GM04504 (cell line): ENCODE measurements around the gene GTF2A1.
"Not testable (repeated sequence)": the region's sequence is repeated elsewhere in the genome, so short reads cannot be mapped to it uniquely, and the experiment has no call there.

Source experiments
- DNase-seq: peaks from one replicate; pipeline ENCODE4 v3.0.0-alpha.2; 2012; ENCODE audit warnings: low read depth

The GTF2A1 gene

DNA sequence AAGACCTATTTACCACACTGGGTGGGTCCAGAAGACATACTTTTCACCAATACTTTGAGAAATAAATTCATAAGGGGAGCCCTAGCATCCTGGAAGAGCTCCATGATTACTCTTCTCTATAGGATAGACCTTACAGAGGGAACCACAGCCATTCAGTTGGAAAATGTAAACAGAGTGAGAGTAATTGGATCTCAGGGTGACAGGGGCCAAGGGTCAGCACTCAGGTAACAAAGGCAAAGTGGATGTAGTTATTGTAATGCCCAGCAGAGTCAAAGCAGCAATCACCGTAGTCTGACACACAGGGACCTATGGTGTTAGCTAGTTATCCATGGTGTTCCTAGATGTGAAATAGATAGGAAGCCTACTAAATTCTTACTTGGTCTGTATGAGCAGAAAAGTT is 10.8 kb upstream of the GTF2A1 start:
- DNase-seq = no peak

DNA sequence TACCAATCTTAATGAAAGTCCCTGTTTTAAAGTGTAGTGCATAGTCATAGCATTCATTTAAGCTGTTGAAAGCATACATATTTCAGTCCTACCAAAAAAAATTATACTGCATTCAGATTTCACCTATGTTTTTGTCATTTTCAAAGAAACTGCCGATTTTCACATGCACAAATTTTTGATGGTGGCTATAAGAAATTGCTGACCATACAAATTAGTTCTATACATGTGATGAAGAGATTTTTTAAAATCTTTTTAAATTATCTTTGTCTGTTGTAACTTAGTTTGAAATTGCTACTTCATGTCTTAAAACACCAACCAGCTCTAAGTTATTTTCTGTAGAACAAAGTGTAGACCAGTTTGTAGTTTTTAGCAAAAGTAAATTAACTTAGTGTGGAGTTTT is 3.5 kb upstream of the GTF2A1 start:
- DNase-seq = no peak

DNA sequence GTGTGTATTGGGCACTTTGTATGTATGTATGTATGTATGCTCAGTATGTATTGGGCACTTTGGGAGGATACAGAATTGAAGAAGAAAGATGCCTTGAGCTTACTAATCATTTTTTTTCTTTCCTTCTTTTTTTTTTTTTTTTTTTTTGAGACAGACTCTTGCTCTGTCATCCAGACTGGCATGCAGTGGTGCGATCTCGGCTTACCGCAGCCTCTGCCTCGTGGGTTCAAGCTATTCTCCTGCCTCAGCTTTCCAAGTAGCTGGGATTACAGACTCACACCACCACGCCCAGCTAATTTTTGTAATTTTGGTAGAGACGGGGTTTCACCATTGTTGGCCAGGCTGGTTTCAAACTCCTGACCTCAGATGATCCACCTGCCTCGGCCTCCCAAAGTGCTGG is 3.0 kb upstream of the GTF2A1 start:
- not testable (repeated sequence) for DNase-seq

DNA sequence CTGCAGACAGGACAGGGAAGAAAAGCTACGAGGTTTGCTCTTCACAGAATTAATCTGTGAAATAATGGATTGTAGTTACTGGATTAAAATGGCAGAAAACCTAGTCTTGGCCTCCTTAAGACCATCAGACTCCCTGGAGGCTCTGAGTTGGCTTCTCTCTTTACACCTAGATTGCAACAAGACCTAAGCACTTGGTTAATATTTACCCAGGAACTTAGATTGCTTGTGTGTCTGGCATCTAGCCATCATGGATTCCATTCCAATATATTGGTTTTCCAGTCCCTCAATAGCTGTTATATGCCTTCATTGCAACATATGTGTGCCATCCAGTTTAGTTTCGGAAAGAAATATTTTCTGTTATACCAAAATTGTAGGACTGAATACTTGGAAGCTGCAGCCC is 1.9 kb upstream of the GTF2A1 start:
- no peak for DNase-seq

DNA sequence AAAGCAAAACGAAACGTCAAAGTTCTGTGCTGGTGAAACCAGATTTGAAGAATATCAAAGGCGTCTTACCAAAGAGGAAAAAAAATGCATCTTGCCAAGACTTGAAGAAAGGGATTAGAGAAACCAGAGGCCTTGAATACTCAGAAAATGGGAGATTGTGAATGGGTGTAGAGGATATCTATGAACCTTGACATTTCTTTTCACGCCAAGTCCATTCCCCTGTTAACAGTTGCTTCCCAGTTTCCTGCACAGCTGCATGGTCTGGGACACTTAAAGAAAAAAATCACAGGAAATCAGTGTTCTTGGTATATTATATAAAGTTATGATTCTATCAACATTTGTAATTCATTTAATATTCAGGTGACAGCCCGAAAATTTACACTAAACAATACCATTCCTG is 1.4 kb upstream of the GTF2A1 start:
- no peak for DNase-seq

DNA sequence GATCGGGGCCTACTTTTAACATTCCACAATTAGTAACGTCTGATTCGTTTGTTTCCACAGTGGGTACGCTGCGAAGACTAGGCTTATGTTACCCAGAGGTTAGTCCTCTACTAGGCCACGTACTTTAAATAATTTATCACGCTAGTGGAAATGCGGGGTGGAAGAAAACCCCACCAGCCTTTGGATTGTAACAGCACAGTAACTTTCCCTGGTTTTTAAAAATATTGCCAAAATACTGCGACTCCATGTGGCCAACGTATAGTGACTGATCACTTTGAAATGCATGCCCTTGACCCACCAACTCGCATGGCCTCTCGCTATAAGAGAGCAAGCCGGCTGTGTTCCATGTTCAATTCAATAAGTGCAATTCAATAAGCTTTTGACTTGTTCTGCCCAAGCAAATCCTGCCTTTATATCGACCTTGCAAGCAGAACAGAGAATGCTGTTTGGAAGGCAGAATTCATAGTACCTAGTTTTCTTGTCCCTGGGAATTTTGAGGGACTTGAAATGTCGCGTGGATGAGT is 882 bp upstream of the GTF2A1 start:
- DNase-seq = no peak

DNA sequence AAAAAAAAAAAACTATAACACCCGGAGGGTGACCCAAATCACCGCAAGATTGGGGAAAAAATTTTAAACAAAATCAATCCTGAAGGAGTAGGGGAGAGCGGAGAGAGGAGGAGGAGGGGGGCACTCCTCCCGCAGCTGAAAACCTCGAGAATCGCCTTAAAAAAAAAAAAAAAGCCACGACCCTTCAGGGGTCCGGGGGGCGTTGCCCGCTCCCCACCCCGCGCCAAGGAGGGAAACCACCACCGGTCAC is 254 bp downstream of the GTF2A1 start:
- DNase-seq = no peak

DNA sequence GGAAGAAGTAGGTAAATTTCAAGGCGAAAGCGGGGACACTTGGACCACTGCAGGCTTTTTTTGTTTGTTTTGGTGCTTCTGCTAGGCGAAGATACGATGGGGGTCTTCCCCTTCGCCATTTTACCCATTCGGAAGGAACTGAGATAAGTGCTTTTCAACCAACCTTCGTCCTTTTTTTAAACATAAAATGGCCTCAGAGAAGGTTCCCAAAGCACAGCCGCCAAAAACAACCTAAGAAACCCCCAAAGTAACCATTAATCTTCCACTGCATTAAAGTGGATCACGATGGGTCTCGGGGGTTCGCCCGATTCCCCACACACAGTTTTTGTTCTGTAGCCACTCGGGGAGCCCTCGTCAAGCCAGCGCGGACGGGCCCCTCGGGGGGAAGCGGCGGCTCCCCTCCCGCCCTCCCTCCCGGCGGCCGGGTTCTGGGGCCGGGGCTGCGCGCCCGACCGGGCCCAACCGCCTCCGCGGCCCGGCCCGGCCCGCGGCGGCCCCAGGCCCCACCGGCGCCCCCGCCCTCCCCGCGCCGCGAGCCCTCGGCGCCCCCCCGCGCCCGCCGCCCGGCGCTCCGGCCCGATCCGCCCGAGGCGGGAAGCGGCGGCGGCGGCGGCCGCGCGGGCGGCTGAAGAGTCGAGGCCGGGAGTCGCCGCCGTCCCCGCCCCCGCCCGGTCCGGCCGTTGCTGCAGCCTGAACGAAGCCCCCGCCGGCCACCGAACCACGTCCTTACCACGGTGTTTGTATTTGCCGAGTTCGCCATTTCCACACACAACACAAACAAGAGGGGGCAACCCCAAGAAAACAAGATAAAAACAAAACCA is 790 bp downstream of the GTF2A1 start:
- DNase-seq = no peak

DNA sequence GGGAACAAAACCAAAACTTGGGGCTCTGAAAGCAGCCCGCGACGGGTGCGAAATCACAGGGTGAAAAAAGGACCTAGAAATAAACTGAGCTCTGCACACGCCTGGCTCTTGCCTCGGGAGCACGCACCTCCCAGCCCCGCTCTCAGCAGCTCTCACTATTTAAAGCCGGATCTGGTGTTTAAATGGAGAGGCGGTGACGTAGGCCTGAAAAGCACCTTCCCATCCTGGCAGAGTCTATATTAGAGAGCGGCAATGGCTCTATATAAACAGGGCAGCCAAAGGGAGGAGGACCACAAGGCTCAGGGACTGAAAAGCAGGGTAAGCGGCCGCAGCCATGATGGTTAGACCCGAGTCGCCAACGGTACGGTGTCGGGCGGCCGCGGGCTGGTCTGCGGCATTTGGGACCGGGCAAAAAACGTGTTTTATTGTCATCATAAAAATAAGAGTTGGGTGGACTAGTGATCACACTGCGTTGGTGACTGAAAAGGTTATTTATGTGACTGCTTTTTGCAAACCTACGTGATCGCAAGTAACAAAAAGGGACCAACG is 1.5 kb downstream of the GTF2A1 start:
- DNase-seq = peak; percentile 96

DNA sequence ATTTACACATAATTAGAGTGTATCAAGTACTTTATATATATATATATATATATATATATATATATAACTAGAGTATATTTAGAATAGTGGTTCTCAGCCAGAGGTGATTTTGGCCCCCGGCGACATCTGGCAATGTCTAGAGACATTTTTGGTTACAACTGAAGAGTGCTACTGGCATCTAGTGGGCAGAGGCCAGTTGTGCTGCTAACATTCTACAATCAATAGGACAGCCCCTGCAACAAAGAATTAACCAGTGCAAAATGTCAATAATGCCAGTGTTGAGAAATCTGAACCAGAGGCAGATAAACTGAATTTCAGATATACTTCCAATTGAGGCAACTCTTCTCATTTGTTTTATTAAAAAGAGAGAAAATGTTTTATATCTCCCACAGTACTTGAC is 8.9 kb downstream of the GTF2A1 start:
- DNase-seq = no peak

DNA sequence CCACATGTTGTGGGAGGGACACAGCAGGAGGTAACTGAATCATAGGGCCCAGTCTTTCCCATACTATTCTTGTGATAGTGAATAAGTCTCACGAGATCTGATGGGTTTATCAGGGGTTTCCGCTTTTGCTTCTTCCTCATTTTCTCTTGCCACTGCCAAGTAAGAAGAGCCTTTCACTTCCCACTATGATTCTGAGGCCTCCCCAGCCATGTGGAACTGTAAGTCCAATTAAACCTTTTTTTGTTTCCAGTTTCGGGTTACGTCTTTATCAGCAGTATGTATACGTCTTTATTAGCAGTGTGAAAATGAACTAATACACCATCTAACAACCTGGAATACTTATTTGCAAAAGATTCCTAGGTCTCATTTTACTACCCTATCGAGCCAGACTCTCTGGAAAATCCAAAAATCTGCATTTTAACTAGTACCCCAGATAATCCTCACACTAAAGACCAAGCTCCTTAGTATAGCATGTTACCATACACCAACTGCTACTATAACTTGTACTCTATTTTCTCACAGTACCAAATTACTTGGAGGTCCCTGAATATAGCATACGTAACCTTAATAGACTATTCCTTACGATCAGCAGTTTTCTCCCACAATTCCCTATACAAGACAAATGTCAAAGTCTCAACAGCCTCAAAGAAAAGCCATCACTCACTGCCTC is 11.5 kb downstream of the GTF2A1 start:
- no peak for DNase-seq

DNA sequence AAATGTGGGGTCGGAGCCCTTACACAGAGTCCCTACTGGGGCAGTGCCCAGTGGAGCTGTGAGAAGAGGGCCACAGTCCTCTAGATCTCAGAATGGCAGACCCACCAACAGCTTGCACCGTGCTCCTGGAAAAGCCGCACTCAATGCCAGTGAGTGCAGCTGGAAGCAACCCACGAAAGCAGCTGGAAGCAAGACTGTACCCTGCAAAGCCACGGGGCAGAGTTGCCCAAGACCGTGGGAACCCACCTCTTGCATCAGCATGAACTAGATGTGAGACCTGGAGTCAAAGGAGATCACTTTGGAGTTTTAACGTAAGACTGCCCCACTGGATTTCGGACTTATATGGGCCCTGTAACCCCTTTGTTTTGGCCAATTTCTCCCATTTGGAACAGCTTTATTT is 12.3 kb downstream of the GTF2A1 start:
- DNase-seq = no peak

DNA sequence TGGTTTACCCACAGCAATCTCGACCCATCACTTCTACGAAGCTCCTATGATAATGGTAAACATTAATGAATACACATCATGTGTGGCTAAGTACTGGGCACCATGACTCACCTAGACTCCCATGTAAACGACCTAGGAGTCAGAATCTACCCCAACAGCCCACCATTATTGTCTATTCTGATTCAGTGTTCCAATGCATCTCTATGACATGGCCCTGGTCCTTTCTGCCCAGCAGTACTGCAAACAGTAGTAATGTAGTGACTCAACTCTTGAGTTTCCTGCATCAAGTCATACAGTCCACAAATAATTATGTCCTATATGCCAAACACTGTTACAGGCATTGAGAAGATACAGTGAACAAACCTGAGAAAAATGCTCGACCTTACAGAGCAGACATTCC is 14.6 kb downstream of the GTF2A1 start:
- no peak for DNase-seq

DNA sequence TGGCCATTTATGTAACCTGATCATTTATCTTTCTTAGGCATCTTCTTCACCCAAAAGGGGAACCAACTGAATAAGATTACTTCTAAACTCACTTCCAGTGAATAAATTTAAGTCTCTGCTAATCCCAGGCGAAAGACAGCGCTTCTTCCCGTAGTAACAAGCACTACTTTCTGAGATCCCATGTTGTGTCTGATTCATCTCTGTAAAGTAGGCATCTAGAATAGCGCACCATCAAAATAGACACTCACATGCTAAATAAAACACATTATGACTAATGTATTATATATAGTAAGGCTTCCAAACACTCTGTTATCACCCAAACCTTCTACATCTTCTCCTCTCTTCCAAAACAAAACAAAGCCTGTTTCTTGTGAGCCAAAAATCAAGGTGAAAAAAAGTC is 15.1 kb downstream of the GTF2A1 start:
- no peak for DNase-seq

DNA sequence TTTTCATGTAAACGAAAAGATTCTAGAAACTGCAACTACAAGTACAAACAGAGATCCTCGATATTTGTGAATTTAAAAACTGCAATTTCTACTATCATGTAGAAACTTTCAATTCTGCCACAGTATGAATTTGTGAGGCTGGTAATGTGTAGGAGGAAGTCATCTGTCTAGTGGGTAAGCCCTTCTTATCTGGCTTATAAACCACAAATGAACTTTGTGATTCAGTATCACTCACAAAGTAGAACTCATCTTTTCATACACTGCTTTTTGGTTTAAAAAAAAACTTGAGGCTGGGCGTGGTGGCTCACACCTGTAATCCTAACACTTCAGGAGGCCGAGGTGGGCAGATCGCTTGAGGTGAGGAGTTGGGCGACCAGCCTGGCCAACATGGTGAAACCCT is 20.7 kb downstream of the GTF2A1 start:
- no peak for DNase-seq

DNA sequence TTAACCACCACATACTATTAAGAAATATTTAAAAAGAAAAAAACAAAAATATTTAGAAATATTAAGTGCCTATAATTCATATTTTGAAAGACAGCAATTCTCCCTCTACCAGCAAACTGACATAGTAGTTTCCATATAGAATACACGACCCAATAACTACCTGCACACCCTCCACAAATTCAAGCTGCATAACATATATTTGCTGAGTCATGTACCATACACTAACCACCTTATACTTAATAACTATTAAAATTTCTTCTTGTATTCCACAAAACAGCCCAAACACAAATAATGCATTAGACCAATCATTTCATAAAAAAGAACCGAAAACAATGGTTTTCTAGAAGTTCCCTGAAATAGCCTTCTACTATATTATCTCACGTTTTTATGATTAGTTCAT is 21.7 kb downstream of the GTF2A1 start:
- DNase-seq = no peak

DNA sequence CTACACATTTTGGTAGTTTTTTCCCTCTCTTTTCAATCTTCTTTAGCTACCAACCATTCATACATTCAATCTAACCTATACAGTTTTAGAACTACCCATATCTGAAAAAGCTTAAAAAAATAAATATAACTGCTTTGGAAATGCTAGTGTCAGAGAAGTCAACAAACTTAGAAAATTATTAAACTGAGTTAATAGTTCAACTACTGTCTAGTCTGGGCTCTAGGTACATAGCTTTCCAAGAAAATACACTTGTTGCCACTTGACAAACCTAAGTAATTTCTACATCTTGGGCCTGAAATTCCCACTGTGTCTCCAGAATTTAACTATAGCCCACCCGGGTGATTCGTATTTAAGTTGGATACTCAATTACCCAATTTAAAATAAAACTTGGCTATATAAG is 22.1 kb downstream of the GTF2A1 start:
- DNase-seq = no peak

DNA sequence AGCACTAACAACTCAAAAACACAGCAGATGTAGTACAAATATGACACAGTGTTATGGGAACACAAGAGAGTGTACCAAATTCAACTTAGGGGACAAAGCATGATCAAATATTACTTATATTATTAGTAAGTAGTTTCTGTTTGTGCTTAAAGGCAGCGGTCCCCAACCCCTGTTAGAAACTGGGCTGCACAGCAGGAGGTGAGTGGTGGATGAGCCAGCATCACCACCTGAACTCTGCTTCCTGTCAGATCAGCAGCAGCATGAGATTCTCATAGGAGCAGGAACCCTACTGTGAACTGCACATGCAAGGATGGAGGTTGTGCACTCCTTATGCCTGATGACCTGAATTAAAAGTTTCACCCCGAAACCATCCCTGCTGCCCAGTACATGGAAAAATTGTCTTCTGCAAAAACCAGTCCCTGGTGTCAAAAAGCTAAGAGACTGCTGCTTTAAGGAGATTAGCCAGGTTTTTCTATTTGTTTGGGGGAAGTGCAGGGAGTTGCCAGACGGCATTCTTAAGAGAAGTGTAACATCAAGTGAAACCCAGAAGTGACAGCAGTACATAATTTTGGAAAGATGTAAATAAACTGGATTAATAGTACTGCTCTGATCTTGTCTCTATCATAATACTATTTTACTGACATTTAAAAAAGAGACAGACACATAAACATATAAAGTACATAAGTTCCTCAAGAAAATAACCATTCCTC is 26.7 kb downstream of the GTF2A1 start:
- DNase-seq = no peak

DNA sequence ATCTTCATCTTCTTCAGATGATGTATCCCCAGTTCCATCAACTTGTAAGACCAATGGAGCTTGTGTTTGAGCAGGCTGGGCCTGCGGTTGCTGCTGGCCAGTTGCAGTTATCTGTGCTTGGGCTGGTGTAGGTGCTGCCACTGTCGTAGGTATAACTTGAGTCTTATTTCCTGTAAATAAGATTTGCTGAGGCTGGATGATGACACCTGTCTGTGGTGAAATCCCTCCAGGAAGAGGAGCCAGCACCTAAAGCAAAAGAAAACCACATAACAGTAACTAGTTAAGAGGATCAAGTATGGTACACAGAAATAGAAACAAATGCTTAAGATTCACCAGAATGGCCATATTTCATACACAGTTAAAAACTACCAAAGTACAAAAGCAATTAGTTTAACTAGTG is 28.2 kb downstream of the GTF2A1 start:
- DNase-seq = no peak

DNA sequence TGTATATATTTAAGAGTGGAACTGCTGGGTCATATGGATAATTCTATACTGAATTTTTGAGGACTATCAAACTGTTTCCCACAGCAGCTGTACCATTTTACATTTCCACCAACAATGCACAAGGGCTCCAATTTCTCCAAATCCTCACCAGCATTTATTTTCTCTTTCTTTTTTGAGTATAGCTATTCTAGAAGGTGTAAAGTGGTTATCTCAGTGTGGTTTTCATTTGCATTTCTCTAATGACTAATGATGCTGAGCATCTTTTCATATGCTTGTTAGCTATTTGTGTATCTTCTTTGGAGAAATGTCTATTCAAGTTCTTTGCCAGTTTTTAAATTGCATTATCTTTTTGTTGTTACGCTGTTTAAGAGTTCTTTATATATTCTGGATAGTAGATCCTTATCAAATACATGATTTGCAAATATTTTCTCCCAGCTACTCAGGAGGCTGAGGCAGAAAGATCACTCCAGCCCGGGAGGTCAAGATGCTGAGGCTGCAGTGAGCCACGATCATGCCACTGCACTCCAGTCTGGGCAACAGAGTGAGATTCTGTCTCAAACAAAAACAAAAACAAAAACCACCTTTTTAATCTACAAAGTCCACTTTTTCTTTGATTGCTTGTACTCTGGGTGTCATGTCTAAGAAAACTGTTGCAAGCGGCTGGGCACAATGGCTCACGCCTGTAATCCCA is 32.8 kb downstream of the GTF2A1 start:
- DNase-seq = no peak

DNA sequence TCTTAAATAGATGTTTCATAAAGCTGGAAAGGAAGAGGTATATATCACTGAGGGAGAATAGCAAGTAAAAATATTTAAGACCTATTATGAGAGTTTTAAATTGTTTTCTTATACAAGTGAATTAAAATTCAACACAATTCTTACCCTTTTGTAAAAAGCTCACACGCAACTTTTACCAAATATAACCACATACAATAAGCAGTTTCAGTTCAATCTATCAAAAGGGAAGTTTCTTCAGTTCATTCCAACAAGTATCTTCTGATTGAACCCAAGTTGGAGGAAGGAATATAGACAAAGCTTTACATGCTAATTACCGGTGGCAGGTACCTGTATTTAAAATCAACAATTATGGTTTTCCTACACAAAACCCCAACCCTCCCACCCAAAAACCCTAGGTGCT is 41.1 kb downstream of the GTF2A1 start:
- no peak for DNase-seq

DNA sequence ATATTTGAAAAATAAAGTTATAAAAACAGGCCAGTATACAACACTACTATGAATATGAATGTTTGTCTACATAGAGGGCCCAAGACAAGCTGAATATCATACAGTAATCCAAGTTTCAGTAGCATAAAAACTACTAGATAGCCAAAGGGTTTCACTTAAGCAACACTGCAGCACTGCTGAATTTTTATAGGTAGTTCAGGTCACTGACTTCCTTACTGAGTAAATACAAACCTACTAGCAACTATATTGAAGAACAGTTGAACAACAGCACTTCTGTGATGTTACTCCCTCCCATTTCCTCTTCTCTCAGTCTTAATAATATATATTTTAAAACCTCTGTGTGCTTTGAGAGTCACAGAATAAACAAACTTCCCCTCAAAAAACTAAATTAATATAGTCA is 42.7 kb downstream of the GTF2A1 start:
- DNase-seq = no peak
